Spleen (tissue), 11 donors: ENCODE measurements around the gene CLSTN3. TPM values are rescaled to one million over a fixed set of nuclear protein-coding genes. Genes with fewer than 3 reads are reported as not detected.

Source experiments
- DNase-seq: peaks from one replicate; pipeline ENCODE4 v3.0.0-alpha.2; 2020
- H3K27ac ChIP-seq, 8 donors: fragments of 200-600 bp; sonication (generic) in 7 of 8; 1 replicate in 4 of 8; 2 replicates in 4 of 8; pipeline versions ENCODE4 v1.5.0 to v1.8.0; 2016 to 2021; ENCODE audit warnings: inconsistent platforms in 4 of 8, mild to moderate bottlenecking in 4 of 8, moderate library complexity in 1 of 8
- H3K27me3 ChIP-seq, 7 donors: fragments of 200-600 bp; sonication (generic) in 6 of 7; replicated peaks in 1 of 7; 1 replicate in 4 of 7; 2 replicates in 3 of 7; pipeline versions ENCODE4 v1.5.0 to v1.8.0; 2016 to 2021; ENCODE audit warnings: inconsistent platforms in 3 of 7, mild to moderate bottlenecking in 1 of 7
- H3K36me3 ChIP-seq, 6 donors: fragments of 200-600 bp; sonication (generic) in 5 of 6; 1 replicate in 4 of 6; 2 replicates in 2 of 6; pipeline versions ENCODE4 v1.5.0 to v1.8.0; 2016 to 2021; ENCODE audit warnings: inconsistent platforms in 2 of 6
- H3K4me1 ChIP-seq, 6 donors: fragments of 200-600 bp; sonication (generic) in 5 of 6; 1 replicate in 3 of 6; 2 replicates in 3 of 6; pipeline versions ENCODE4 v1.5.0 to v1.8.0; 2016 to 2021; ENCODE audit warnings: inconsistent platforms in 3 of 6
- H3K4me3 ChIP-seq, 8 donors: fragments of 200-600 bp; sonication (generic) in 7 of 8; 1 replicate in 4 of 8; 2 replicates in 4 of 8; pipeline versions ENCODE4 v1.5.0 to v1.8.0; 2016 to 2021; ENCODE audit warnings: inconsistent platforms in 4 of 8, mild to moderate bottlenecking in 4 of 8, moderate library complexity in 2 of 8
- H3K9me3 ChIP-seq, 8 donors: fragments of 200-600 bp; sonication (generic) in 7 of 8; 1 replicate in 4 of 8; 2 replicates in 4 of 8; pipeline versions ENCODE4 v1.5.0 to v1.8.0; 2016 to 2021; ENCODE audit warnings: inconsistent platforms in 4 of 8
- CTCF ChIP-seq, 11 experiments: fragments of 200-600 bp in 7 of 11; fragments of 450-650 bp in 4 of 11; sonication (generic) in 4 of 11; IDR thresholded peaks in 8 of 11; conservative IDR thresholded peaks in 3 of 11; 1 replicate in 7 of 11; 2 replicates in 4 of 11; pipeline versions ENCODE4 v1.4.0 to v1.8.0; 2016 to 2021; ENCODE audit warnings: antibody characterized with exemption in 11 of 11, inconsistent platforms in 4 of 11, mild to moderate bottlenecking in 1 of 11
- POLR2A ChIP-seq, 3 donors: fragments of 450-650 bp; IDR thresholded peaks; one replicate each; pipeline ENCODE4 v1.5.1; 2017; ENCODE audit warnings: antibody characterized with exemption in 3 of 3, mild to moderate bottlenecking in 1 of 3
- POLR2AphosphoS5 ChIP-seq, 3 donors: sonication (generic); formaldehyde crosslinking; IDR thresholded peaks; one replicate each; pipeline ENCODE4 v1.5.1; 2017; ENCODE audit warnings: antibody characterized with exemption in 3 of 3
- WGBS, 5 donors: extraction: QIAGEN DNeasy Blood & Tissue Kit in 3 of 5; methylation state at CpG; one replicate each; pipeline versions ENCODE4 v1.1.5 to v1.1.7; 2013 to 2018; 5-methylcytosine and 5-hydroxymethylcytosine counted together
- intact Hi-C: fragments of 100-400 bp; cut with DNase I; formaldehyde crosslinking; loops from one replicate; pipeline ENCODE4 v1.15.0; 2023; ENCODE audit warnings: low total_unique reads
- polyA plus RNA-seq, 3 donors: library from polyadenylated mRNA; stranded (reverse); fragments of 200-250 nt; gene quantifications; one replicate each; pipeline ENCODE4 v1.2.1, GENCODE V29; 2013
- total RNA-seq, 7 donors: library from RNA; depleted of rRNA in 3 of 7; stranded (reverse); fragments of >200 nt in 3 of 7; fragmentation: NEBNext Ultra II Directional in 4 of 7; extraction: Animal tissue kit (Norgen Biotek cat#: 25700) in 4 of 7; gene quantifications; one replicate each; pipeline versions ENCODE4 v1.1.0 to v1.2.1, GENCODE V29; 2016 to 2021
- donor health status: healthy with polysubstance abuse.
- donor health status: DM: no; HTN: no; CAD: no; lungs with moderate emphysema.
- donor health status: DM: no; HTN: no; CAD: no.
- donor health status: Bipolar disorder and iron deficiency.
- donor health status: healthy.
- donor health status: DM: no; HTN: no; CAD: no.
- donor health status: DM: yes; HTN: yes; CAD: no.

The CLSTN3 gene
- total and polyA plus RNA-seq, 10 donors, result 15.0 to 131 (median 67.7) TPM

- TF ChIP-seq CTCF (IDR thresholded peaks at IDR 0.05 in 8 of 11, conservative IDR thresholded peaks at IDR 0.05 in 3 of 11) (no peak), POLR2A (IDR thresholded peaks at IDR 0.05) (no peak), POLR2AphosphoS5 (IDR thresholded peaks at IDR 0.05) (no peak)
- no peak for DNase-seq
- WGBS, 5 donors, result 78 to 93% (median 88%) methylated on average over 5 of the region's 5 CpGs
These were observed 31.6 kb downstream of the CLSTN3 start for GRCh38 chr12:7161811-7162210.

DNA sequence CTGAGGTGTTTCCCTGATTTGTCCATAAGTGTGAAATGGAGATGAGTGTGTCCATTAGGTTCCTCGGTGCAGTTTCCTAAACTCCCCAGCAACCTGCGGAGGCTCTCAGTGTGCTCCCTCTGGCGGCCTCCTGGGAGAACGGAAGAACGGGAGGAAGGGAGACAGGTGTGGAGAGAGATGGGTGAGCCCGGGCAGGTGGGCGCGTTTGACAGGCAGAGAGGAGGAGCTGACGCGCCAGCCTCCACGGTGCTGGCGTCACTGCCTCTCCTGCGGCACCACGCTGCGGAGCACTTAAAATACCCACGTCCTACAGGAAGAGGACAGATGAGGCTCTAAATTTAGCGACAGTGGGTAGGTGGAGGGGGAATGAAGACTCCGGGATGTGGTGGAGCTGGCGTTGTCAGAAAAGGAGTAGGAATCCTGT, 32.5 kb downstream of the CLSTN3 start:
- TF ChIP-seq CTCF (IDR thresholded peaks at IDR 0.05 in 8 of 11, conservative IDR thresholded peaks at IDR 0.05 in 3 of 11) (peak in 6 of 11 experiments; percentile 20 to 42 (median 34)), POLR2A (IDR thresholded peaks at IDR 0.05) (no peak), POLR2AphosphoS5 (IDR thresholded peaks at IDR 0.05) (peak in 1 of 3 donors; percentile 16)
- no peak for DNase-seq
- Histone ChIP-seq H3K27ac (no peak overlapping the region), H3K36me3 (peaks cover 0 to 17% (median 7%) of the 10 kb centered on the region in 6 donors), H3K27me3 (peaks cover 0 to 37% (median 8%) of the 10 kb centered on the region in 7 donors), H3K9me3 (peaks cover 0 to 12% (median 4%) of the 10 kb centered on the region in 8 donors), H3K4me3 (no peak overlapping the region), H3K4me1 (peaks cover 0 to 9% (median 5%) of the 10 kb centered on the region in 6 donors)
- 2 to 4% (median 4%) methylated on average over 19 of the region's 19 CpGs for WGBS, 5 donors
- intact Hi-C loops, result no loop called here

More at GRCh38 chr12:7161811-7162210, 31.6 kb downstream of the CLSTN3 start:
- H3K36me3 ChIP-seq, result peaks cover 0 to 25% (median 15%) of the 10 kb centered on the region in 6 donors
- H3K27me3 ChIP-seq, result peaks cover 0 to 37% (median 8%) of the 10 kb centered on the region in 7 donors
- H3K27ac ChIP-seq, result no peak overlapping the region
- peaks cover 0 to 9% (median 5%) of the 10 kb centered on the region in 6 donors for H3K4me1 ChIP-seq
- intact Hi-C loops, result no loop called here
- H3K9me3 ChIP-seq, result peaks cover 0 to 3% (median 0%) of the 10 kb centered on the region in 8 donors
- no peak overlapping the region for H3K4me3 ChIP-seq

- DNase-seq, result no peak
- Histone ChIP-seq H3K27ac (no peak overlapping the region), H3K27me3 (peaks cover 0 to 15% (median 0%) of the 10 kb centered on the region in 7 donors), H3K4me3 (no peak overlapping the region), H3K36me3 (no peaks in the 10 kb centered on the region), H3K9me3 (peaks cover 0 to 63% (median 46%) of the 10 kb centered on the region in 8 donors), H3K4me1 (no peaks in the 10 kb centered on the region)
- intact Hi-C loops, result no loop called here
- TF ChIP-seq CTCF (IDR thresholded peaks at IDR 0.05 in 8 of 11, conservative IDR thresholded peaks at IDR 0.05 in 3 of 11) (no peak), POLR2A (IDR thresholded peaks at IDR 0.05) (no peak), POLR2AphosphoS5 (IDR thresholded peaks at IDR 0.05) (no peak)
These were observed 39.8 kb downstream of the CLSTN3 start for GRCh38 chr12:7169951-7170350.

DNA sequence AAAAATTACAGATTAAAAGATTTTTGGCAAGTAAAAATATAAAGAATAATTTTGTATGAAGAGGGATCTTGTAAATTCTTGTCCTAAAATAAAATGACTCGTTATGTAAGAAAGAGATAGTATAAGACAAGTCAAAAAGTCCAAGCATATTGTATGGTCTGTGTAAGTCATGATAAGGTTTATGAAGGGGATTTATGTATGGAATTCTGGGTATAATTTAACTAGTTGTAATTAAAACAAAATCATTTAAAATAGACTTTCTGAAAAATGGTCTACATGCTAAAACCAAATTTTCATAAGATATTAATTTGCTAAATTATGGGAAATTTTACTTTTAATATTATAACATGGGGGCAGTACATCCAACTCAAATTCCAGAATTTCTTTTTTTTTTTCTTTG, 41.7 kb downstream of the CLSTN3 start:
- TF ChIP-seq POLR2AphosphoS5 (IDR thresholded peaks at IDR 0.05) (no peak), CTCF (IDR thresholded peaks at IDR 0.05 in 8 of 11, conservative IDR thresholded peaks at IDR 0.05 in 3 of 11) (no peak), POLR2A (IDR thresholded peaks at IDR 0.05) (no peak)
- Histone ChIP-seq H3K9me3 (peaks cover 0 to 63% (median 46%) of the 10 kb centered on the region in 8 donors), H3K27me3 (peaks cover 0 to 18% (median 0%) of the 10 kb centered on the region in 7 donors), H3K27ac (no peak overlapping the region), H3K4me3 (no peak overlapping the region), H3K36me3 (no peaks in the 10 kb centered on the region), H3K4me1 (no peaks in the 10 kb centered on the region)
- WGBS, 5 donors, result 66 to 82% (median 70%) methylated on average over 1 of the region's 1 CpG
- intact Hi-C loops, result no loop called here
- no peak for DNase-seq
